Measurements from ENCODE around the gene PPP1R3A. TPM values are rescaled to one million over a fixed set of nuclear protein-coding genes. Genes with fewer than 3 reads are reported as not detected.

The PPP1R3A gene, protein sequence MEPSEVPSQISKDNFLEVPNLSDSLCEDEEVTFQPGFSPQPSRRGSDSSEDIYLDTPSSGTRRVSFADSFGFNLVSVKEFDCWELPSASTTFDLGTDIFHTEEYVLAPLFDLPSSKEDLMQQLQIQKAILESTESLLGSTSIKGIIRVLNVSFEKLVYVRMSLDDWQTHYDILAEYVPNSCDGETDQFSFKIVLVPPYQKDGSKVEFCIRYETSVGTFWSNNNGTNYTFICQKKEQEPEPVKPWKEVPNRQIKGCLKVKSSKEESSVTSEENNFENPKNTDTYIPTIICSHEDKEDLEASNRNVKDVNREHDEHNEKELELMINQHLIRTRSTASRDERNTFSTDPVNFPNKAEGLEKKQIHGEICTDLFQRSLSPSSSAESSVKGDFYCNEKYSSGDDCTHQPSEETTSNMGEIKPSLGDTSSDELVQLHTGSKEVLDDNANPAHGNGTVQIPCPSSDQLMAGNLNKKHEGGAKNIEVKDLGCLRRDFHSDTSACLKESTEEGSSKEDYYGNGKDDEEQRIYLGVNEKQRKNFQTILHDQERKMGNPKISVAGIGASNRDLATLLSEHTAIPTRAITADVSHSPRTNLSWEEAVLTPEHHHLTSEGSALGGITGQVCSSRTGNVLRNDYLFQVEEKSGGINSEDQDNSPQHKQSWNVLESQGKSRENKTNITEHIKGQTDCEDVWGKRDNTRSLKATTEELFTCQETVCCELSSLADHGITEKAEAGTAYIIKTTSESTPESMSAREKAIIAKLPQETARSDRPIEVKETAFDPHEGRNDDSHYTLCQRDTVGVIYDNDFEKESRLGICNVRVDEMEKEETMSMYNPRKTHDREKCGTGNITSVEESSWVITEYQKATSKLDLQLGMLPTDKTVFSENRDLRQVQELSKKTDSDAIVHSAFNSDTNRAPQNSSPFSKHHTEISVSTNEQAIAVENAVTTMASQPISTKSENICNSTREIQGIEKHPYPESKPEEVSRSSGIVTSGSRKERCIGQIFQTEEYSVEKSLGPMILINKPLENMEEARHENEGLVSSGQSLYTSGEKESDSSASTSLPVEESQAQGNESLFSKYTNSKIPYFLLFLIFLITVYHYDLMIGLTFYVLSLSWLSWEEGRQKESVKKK
- under 1 TPM in 1 of 4 donors, not detected in 3; 0.14 TPM for total RNA-seq

GRCh38 chr7:113918946-113919345 lies at the start of gene PPP1R3A:
TSS of gene PPP1R3A (minus strand) at chr7:113919009. CDS start at chr7:113918996, 13 bp downstream.
- no peak for TF ChIP-seq POLR2A (IDR thresholded peaks at IDR 0.05)
- TF ChIP-seq, protein P1, sequence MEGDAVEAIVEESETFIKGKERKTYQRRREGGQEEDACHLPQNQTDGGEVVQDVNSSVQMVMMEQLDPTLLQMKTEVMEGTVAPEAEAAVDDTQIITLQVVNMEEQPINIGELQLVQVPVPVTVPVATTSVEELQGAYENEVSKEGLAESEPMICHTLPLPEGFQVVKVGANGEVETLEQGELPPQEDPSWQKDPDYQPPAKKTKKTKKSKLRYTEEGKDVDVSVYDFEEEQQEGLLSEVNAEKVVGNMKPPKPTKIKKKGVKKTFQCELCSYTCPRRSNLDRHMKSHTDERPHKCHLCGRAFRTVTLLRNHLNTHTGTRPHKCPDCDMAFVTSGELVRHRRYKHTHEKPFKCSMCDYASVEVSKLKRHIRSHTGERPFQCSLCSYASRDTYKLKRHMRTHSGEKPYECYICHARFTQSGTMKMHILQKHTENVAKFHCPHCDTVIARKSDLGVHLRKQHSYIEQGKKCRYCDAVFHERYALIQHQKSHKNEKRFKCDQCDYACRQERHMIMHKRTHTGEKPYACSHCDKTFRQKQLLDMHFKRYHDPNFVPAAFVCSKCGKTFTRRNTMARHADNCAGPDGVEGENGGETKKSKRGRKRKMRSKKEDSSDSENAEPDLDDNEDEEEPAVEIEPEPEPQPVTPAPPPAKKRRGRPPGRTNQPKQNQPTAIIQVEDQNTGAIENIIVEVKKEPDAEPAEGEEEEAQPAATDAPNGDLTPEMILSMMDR (IDR thresholded peaks at IDR 0.05), result no peak
- intact Hi-C loops (cut with DNase I; ENCODE audit: low total_unique reads), result no loop called here
- H3K27ac ChIP-seq, result no peak within 1 kb of the TSS
- no peaks in the 10 kb centered on the region for H3K4me1 ChIP-seq
- no peak for DNase-seq
- no peaks in the 10 kb centered on the region for H3K36me3 ChIP-seq
- no peak within 1 kb of the TSS for H3K4me3 ChIP-seq
- H3K9me3 ChIP-seq, result no peaks in the 10 kb centered on the region
- no peaks in the 10 kb centered on the region for H3K27me3 ChIP-seq

- Histone ChIP-seq H3K27me3 (no peaks in the 10 kb centered on the region), H3K36me3 (no peaks in the 10 kb centered on the region), H3K27ac (no peak overlapping the region), H3K4me1 (no peaks in the 10 kb centered on the region), H3K4me3 (no peak overlapping the region), H3K9me3 (no peaks in the 10 kb centered on the region)
- TF ChIP-seq, protein P1 (IDR thresholded peaks at IDR 0.05), result no peak
- no peak for TF ChIP-seq POLR2A (IDR thresholded peaks at IDR 0.05)
- no peak for DNase-seq
- intact Hi-C loops (cut with DNase I; ENCODE audit: low total_unique reads), result no loop called here
These were observed 44.5 kb upstream of the PPP1R3A start for GRCh38 chr7:113963356-113963755.

GRCh38 chr7:113959910-113960309 lies 41.1 kb upstream of the PPP1R3A start:
- DNase-seq, result no peak
- Histone ChIP-seq H3K27me3 (no peaks in the 10 kb centered on the region), H3K4me3 (no peak overlapping the region), H3K27ac (no peak overlapping the region), H3K9me3 (no peaks in the 10 kb centered on the region), H3K36me3 (no peaks in the 10 kb centered on the region), H3K4me1 (no peaks in the 10 kb centered on the region)
- TF ChIP-seq, protein P1 (IDR thresholded peaks at IDR 0.05), result no peak
- no peak for TF ChIP-seq POLR2A (IDR thresholded peaks at IDR 0.05)
- intact Hi-C loops (cut with DNase I; ENCODE audit: low total_unique reads), result no loop called here

GRCh38 chr7:113955157-113955556 lies 36.3 kb upstream of the PPP1R3A start:
- TF ChIP-seq POLR2A (IDR thresholded peaks at IDR 0.05), result no peak
- TF ChIP-seq, protein P1 (IDR thresholded peaks at IDR 0.05), result no peak
- no peaks in the 10 kb centered on the region for H3K36me3 ChIP-seq
- H3K4me1 ChIP-seq, result no peaks in the 10 kb centered on the region
- no peaks in the 10 kb centered on the region for H3K9me3 ChIP-seq
- intact Hi-C loops (cut with DNase I; ENCODE audit: low total_unique reads), result no loop called here
- no peak for DNase-seq
- H3K4me3 ChIP-seq, result no peak overlapping the region
- H3K27me3 ChIP-seq, result no peaks in the 10 kb centered on the region
- H3K27ac ChIP-seq, result no peak overlapping the region
